Measurements from ENCODE around the gene FNIP1.
"Not testable (repeated sequence)": the region's sequence is repeated elsewhere in the genome, so short reads cannot be mapped to it uniquely, and the experiment has no call there.

FNIP1 gene

DNA sequence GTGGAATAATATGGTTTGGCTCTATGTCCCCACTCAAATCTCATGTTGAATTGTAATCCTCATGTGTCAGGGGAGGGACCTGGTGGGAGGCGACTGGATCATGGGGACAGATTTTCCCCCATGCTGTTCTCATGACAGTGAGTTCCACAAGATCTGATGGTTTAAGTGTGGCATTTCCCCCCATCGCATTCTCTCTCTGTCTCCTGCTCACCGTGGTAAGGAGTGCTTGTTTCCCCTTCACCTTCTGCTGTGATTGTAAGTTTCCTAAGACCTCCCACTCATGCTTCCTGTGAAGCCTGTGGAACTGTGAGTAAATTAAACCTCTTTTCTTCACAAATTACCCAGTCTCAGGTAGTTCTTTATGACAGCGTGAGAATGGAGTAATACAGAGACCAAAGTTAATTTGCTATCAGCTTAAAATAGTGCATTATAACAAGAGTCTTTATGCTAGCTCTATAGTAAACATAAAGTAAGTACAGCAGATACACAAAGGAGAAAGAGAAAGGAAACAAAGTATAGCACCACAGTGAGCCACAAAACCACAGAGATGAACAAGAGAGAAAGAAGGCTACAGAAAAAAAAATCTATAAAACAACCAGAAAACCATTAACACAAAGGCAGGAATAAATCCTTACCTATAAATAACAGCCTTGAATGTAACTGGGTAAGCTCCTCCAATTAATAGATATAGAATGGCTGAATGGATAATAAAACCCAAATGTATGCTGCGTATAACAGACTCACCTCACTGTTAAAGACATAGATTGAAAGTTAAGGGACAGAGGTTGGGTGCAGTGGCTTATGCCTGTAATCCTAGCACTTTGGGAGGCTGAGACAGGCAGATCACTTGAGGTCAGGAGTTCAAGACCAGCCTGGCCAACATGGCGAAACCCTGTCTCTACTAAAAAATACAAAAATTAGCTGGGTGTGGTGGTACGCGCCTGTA is 201.5 kb downstream of the FNIP1 start:
- no peak for DNase-seq

DNA sequence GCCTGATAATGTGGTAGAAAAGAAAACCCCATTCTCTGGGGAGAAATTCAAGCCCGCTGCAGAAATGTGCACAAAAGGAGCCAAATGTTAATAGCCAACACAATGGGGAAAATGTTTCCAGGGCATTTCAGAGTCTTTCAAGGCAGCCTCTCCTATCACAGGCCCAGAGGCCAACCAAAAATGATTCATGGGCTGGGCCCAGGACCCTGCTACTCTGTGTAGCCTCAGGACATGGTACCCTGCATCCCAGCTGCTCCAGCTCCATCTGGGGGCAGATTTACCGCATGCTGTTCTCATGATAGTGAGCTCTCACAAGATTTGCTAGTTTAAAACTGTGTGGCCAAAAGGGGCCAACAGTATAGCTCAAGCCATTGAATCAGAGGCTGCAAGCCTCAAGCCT is 202.9 kb downstream of the FNIP1 start:
- DNase-seq = no peak

DNA sequence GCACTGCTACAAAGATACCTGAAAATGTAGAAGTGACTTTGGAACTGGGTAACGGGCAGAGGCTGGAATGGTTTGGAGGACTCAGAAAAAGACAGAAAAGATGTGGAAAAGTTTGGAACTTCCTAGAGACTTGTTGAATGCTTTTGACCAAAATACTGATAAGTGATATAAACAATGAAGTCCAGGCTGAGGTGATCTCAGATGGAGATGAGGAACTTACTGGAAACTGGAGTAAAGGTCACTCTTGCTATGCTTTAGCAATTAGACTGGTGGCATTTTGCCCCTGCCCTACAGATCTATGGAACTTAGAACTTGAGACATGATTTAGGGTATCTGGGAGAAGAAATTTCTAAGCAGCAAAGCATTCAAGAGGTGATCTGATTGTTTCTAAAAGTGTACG is 203.4 kb downstream of the FNIP1 start:
- not testable (repeated sequence) for DNase-seq
